HPDE6-E6E7 (cell line): Measurements from ENCODE around the gene FBN3.

Source experiments
- DNase-seq: peaks from one replicate; pipeline ENCODE4 v3.0.0; 2011; ENCODE audit warnings: missing footprints; ENCODE audit errors: extremely low spot score

Gene FBN3

GRCh38 chr19:8020681-8021080 lies 128.7 kb downstream of the FBN3 start:
- DNase-seq = no peak

DNA sequence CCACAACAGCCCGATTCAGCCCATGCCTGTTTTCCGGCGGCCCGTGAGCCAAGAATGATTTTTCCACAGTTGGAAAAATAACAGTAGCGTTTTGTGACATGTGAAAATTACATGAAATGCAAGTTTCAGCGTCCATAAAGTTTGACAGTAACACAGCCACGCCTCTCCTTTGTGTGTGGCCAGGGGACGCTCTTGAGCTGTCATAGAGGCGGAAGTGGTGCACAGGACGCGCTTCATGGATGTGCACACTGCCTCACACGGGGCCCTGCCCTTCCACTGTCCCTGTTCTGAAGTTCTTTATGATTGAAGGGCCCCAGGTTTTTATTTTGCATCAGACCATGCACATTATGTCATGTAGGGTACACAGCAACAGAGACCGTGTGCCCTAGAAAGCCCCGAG lies 131.6 kb downstream of the FBN3 start:
- DNase-seq = no peak
